ENCODE measurements around the gene FSCN2. TPM values are rescaled to one million over a fixed set of nuclear protein-coding genes. Genes with fewer than 3 reads are reported as not detected.

Gene FSCN2
- total RNA-seq, 6 donors from 2014 or later = 2.7 to 37.7 (median 3.9) TPM

GRCh38 chr17:81483862-81484194 is 44.3 kb upstream of the FSCN2 start:
- DNase-seq (no peak), ATAC-seq (ENCODE audit: low FRiP score in 2 of 2) (peak in 1 of 2 donors; percentile 1)
- Histone ChIP-seq H3K27me3 (peaks cover 0 to 4% (median 0%) of the 10 kb centered on the region in 4 donors), H3K27ac (no peak overlapping the region), H3K36me3 (no peaks in the 10 kb centered on the region), H3K4me3 (peak overlapping the region in 3 of 4 donors; percentile 22 to 46 (median 42)), H3K4me1 (peaks cover 31 to 54% (median 38%) of the 10 kb centered on the region in 4 donors), H3K9me3 (no peaks in the 10 kb centered on the region)
- TF ChIP-seq EP300 (IDR thresholded peaks at IDR 0.05) = no peak
- TF ChIP-seq POLR2A (IDR thresholded peaks at IDR 0.05) = no peak
- TF ChIP-seq POLR2AphosphoS5 (IDR thresholded peaks at IDR 0.05) = no peak
- TF ChIP-seq, protein P1, sequence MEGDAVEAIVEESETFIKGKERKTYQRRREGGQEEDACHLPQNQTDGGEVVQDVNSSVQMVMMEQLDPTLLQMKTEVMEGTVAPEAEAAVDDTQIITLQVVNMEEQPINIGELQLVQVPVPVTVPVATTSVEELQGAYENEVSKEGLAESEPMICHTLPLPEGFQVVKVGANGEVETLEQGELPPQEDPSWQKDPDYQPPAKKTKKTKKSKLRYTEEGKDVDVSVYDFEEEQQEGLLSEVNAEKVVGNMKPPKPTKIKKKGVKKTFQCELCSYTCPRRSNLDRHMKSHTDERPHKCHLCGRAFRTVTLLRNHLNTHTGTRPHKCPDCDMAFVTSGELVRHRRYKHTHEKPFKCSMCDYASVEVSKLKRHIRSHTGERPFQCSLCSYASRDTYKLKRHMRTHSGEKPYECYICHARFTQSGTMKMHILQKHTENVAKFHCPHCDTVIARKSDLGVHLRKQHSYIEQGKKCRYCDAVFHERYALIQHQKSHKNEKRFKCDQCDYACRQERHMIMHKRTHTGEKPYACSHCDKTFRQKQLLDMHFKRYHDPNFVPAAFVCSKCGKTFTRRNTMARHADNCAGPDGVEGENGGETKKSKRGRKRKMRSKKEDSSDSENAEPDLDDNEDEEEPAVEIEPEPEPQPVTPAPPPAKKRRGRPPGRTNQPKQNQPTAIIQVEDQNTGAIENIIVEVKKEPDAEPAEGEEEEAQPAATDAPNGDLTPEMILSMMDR (IDR thresholded peaks at IDR 0.05) = no peak
- 20 to 33% methylated on average over 13 to 22 of the region's 32 CpGs for WGBS, 2 donors

- no peaks in the 10 kb centered on the region for H3K36me3 ChIP-seq
- no peak for TF ChIP-seq POLR2A (IDR thresholded peaks at IDR 0.05)
- TF ChIP-seq, protein P1 (IDR thresholded peaks at IDR 0.05) = peak; percentile 100
- WGBS, 2 donors = 13 to 14% methylated on average over 25 to 29 of the region's 60 CpGs
- peak overlapping the region in 3 of 4 donors; percentile 22 to 46 (median 42) for H3K4me3 ChIP-seq
- H3K27me3 ChIP-seq = peaks cover 0 to 4% (median 0%) of the 10 kb centered on the region in 4 donors
- H3K27ac ChIP-seq = no peak overlapping the region
- H3K4me1 ChIP-seq = peaks cover 31 to 59% (median 39%) of the 10 kb centered on the region in 4 donors
- ATAC-seq (ENCODE audit: low FRiP score in 2 of 2) (peak; percentile 88 to 89), DNase-seq (peak; percentile 92 to 98)
- no peaks in the 10 kb centered on the region for H3K9me3 ChIP-seq
Measured at GRCh38 chr17:81484195-81484979, 43.8 kb upstream of the FSCN2 start.

GRCh38 chr17:81486199-81486810 is 41.9 kb upstream of the FSCN2 start:
- H3K27ac ChIP-seq = no peak overlapping the region
- no peak for ATAC-seq (ENCODE audit: low FRiP score in 2 of 2)
- no peaks in the 10 kb centered on the region for H3K9me3 ChIP-seq
- DNase-seq = no peak
- 61 to 70% methylated on average over 17 of the region's 17 CpGs for WGBS, 2 donors
- H3K4me3 ChIP-seq = no peak overlapping the region
- TF ChIP-seq EP300 (IDR thresholded peaks at IDR 0.05) (no peak), POLR2A (IDR thresholded peaks at IDR 0.05) (no peak), POLR2AphosphoS5 (IDR thresholded peaks at IDR 0.05) (no peak)
- TF ChIP-seq, protein P1 (IDR thresholded peaks at IDR 0.05) = no peak
- no peaks in the 10 kb centered on the region for H3K36me3 ChIP-seq
- peaks cover 0 to under 1% (median 0%) of the 10 kb centered on the region in 4 donors for H3K27me3 ChIP-seq
- H3K4me1 ChIP-seq = peaks cover 26 to 50% (median 35%) of the 10 kb centered on the region in 4 donors

GRCh38 chr17:81487089-81487486 is 41.1 kb upstream of the FSCN2 start:
- ATAC-seq (ENCODE audit: low FRiP score in 2 of 2) = no peak
- Histone ChIP-seq H3K4me1 (peaks cover 20 to 43% (median 30%) of the 10 kb centered on the region in 4 donors), H3K36me3 (no peaks in the 10 kb centered on the region), H3K27me3 (no peaks in the 10 kb centered on the region), H3K9me3 (no peaks in the 10 kb centered on the region), H3K27ac (no peak overlapping the region), H3K4me3 (peak overlapping the region in 1 of 4 donors; percentile 71)
- TF ChIP-seq POLR2A (IDR thresholded peaks at IDR 0.05) = no peak
- no peak for TF ChIP-seq EP300 (IDR thresholded peaks at IDR 0.05)
- TF ChIP-seq, protein P1 (IDR thresholded peaks at IDR 0.05) = no peak
- TF ChIP-seq POLR2AphosphoS5 (IDR thresholded peaks at IDR 0.05) = no peak
- 75% methylated on average over 10 of the region's 10 CpGs for WGBS, 2 donors
- DNase-seq = no peak
